ENCODE results near the gene MRPS5. TPM values are rescaled to one million over a fixed set of nuclear protein-coding genes. Genes with fewer than 3 reads are reported as not detected.

Gene MRPS5
- total and polyA plus RNA-seq, 2 donors (not counting 1 experiment from before 2014, with no cell fraction given) = 46.3 to 48.0 TPM

DNA sequence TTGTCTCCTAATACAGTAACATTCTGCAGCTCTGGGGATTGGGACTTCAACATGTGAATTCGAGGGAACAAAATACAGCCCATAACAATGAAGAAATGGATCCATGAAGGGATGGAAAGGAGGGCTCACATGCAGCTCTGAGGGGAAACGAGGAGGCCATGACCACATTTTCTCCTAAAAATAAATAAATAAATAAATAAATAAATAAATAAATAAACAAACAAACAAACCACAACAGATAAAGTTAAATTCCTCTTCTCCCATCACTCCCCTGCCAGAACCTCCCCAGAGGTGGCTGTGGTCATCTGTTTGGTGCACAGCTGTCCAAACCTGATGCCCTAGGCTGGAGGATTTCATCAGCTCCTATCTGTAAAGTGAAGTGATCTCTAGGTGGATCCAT lies 53.4 kb downstream of the MRPS5 start:
- Histone ChIP-seq H3K79me2 (ENCODE audit: control insufficient read depth, insufficient read depth, low read length) (no peaks in the 10 kb centered on the region), H3K4me2 (replicated peaks; ENCODE audit: low read depth, low read length, poor library complexity, severe bottlenecking) (no peak overlapping the region), H3K9me3 (ENCODE audit: control extremely low read depth in 1 of 3, control insufficient read depth in 2 of 3, insufficient read depth in 1 of 3, low read length in 2 of 3) (no peaks in the 10 kb centered on the region), H3K27ac (ENCODE audit: low read length in 2 of 2) (no peak overlapping the region), H3K9ac (ENCODE audit: low read length) (no peak overlapping the region), H4K20me1 (ENCODE audit: control insufficient read depth, insufficient read depth, low read length, poor library complexity, severe bottlenecking) (no peaks in the 10 kb centered on the region), H2AFZ (ENCODE audit: insufficient read depth, low read depth, low read length, poor library complexity, severe bottlenecking) (no peak overlapping the region), H3K4me1 (ENCODE audit: control insufficient read depth in 2 of 2, insufficient read depth in 2 of 2, low read length in 2 of 2) (no peaks in the 10 kb centered on the region), H3K36me3 (replicated peaks in 1 of 2; ENCODE audit: control extremely low read depth in 1 of 2, control insufficient read depth in 1 of 2, extremely low read depth in 1 of 2, insufficient read depth in 2 of 2, low read length in 1 of 2) (no peaks in the 10 kb centered on the region), H3K27me3 (replicated peaks in 1 of 4; ENCODE audit: control extremely low read depth in 1 of 4, control insufficient read depth in 3 of 4, insufficient read depth in 4 of 4, low read length in 3 of 4) (peaks cover 0 to 3% (median under 1%) of the 10 kb centered on the region in 4 experiments), H3K4me3 (ENCODE audit: control extremely low read depth in 1 of 5, extremely low read depth in 1 of 5, insufficient read depth in 1 of 5, low read depth in 2 of 5, low read length in 4 of 5) (no peak overlapping the region)
- peaks cover 6% of the 10 kb centered on the region for H3K4me1 Mint-ChIP-seq
- peaks cover 25% of the 10 kb centered on the region for H3K27me3 Mint-ChIP-seq
- ATAC-seq (ENCODE audit: low read depth) (no peak), DNase-seq (no peak)
- WGBS (ENCODE audit: insufficient coverage) = no CpG with 5 or more reads among the region's 2 CpGs
- TF ChIP-seq EZH2 (IDR thresholded peaks at IDR 0.05; ENCODE audit: borderline replicate concordance, insufficient read depth, low read depth, low read length, poor library complexity, severe bottlenecking) = no peak
- no peak for TF ChIP-seq CTCF (IDR thresholded peaks at IDR 0.05)
- POLR2A ChIA-PET = no interaction called here
- H3K4me3 Mint-ChIP-seq = no peak overlapping the region
- H3K9me3 Mint-ChIP-seq (ENCODE audit: insufficient read depth) = no peaks in the 10 kb centered on the region
- intact Hi-C loops (cut with micrococcal nuclease) = no loop called here
- no peak overlapping the region for H3K27ac Mint-ChIP-seq
- CTCF ChIA-PET = no interaction called here

- Mint-ChIP-seq H3K4me1 (peaks cover 9% of the 10 kb centered on the region), H3K4me3 (no peak overlapping the region), H3K9me3 (ENCODE audit: insufficient read depth) (no peaks in the 10 kb centered on the region), H3K27ac (no peak overlapping the region), H3K27me3 (peaks cover 14% of the 10 kb centered on the region)
- Histone ChIP-seq H3K4me1 (ENCODE audit: control insufficient read depth in 2 of 2, insufficient read depth in 2 of 2, low read length in 2 of 2) (peaks cover 0 to 4% of the 10 kb centered on the region in 2 donors), H3K4me3 (ENCODE audit: control extremely low read depth in 1 of 5, extremely low read depth in 1 of 5, insufficient read depth in 1 of 5, low read depth in 2 of 5, low read length in 4 of 5) (no peak overlapping the region), H2AFZ (ENCODE audit: insufficient read depth, low read depth, low read length, poor library complexity, severe bottlenecking) (no peak overlapping the region), H3K9me3 (ENCODE audit: control extremely low read depth in 1 of 3, control insufficient read depth in 2 of 3, insufficient read depth in 1 of 3, low read length in 2 of 3) (no peaks in the 10 kb centered on the region), H4K20me1 (ENCODE audit: control insufficient read depth, insufficient read depth, low read length, poor library complexity, severe bottlenecking) (no peaks in the 10 kb centered on the region), H3K27me3 (replicated peaks in 1 of 4; ENCODE audit: control extremely low read depth in 1 of 4, control insufficient read depth in 3 of 4, insufficient read depth in 4 of 4, low read length in 3 of 4) (no peaks in the 10 kb centered on the region), H3K9ac (ENCODE audit: low read length) (no peak overlapping the region), H3K4me2 (replicated peaks; ENCODE audit: low read depth, low read length, poor library complexity, severe bottlenecking) (no peak overlapping the region), H3K36me3 (replicated peaks in 1 of 2; ENCODE audit: control extremely low read depth in 1 of 2, control insufficient read depth in 1 of 2, extremely low read depth in 1 of 2, insufficient read depth in 2 of 2, low read length in 1 of 2) (no peaks in the 10 kb centered on the region), H3K79me2 (ENCODE audit: control insufficient read depth, insufficient read depth, low read length) (no peaks in the 10 kb centered on the region), H3K27ac (ENCODE audit: low read length in 2 of 2) (no peak overlapping the region)
- 81% methylated on average over 8 of the region's 12 CpGs for WGBS (ENCODE audit: insufficient coverage)
- no peak for TF ChIP-seq EZH2 (IDR thresholded peaks at IDR 0.05; ENCODE audit: borderline replicate concordance, insufficient read depth, low read depth, low read length, poor library complexity, severe bottlenecking)
- no peak for TF ChIP-seq CTCF (IDR thresholded peaks at IDR 0.05)
- peak; percentile 22 for DNase-seq
- ChIA-PET POLR2A (no interaction called here), CTCF (interaction anchor here (1.4 kb wide), 1 partner anchor 16 kb away, joined by 3 read pairs; no protein-coding TSS in a partner anchor)
- intact Hi-C loops (cut with micrococcal nuclease) = no loop called here
- peak; percentile 36 for ATAC-seq (ENCODE audit: low read depth)
Observed at GRCh38 chr2:95063086-95063958, 58.3 kb downstream of the MRPS5 start.

Measured in B cell (primary cell).